HG03460 (cell line): ENCODE measurements around the gene LHFPL4.

Source experiments
- ATAC-seq: cut with Tn5 transposase; IDR thresholded peaks from one replicate; pipeline ENCODE4 v1.9.1; 2021; ENCODE audit not compliant: unreplicated experiment

The LHFPL4 gene

GRCh38 chr3:9476935-9477334 lies 76.7 kb downstream of the LHFPL4 start:
- ATAC-seq = no peak

- ATAC-seq = no peak
Measured at GRCh38 chr3:9474482-9474881, 79.1 kb downstream of the LHFPL4 start.

GRCh38 chr3:9473496-9474065 lies 80.0 kb downstream of the LHFPL4 start:
- no peak for ATAC-seq

GRCh38 chr3:9469986-9470385 lies 83.6 kb downstream of the LHFPL4 start:
- no peak for ATAC-seq

GRCh38 chr3:9468460-9468859 lies 85.2 kb downstream of the LHFPL4 start:
- no peak for ATAC-seq

GRCh38 chr3:9467451-9467850 lies 86.2 kb downstream of the LHFPL4 start:
- no peak for ATAC-seq

GRCh38 chr3:9455596-9456131 lies 98.0 kb downstream of the LHFPL4 start:
- ATAC-seq = no peak

- no peak for ATAC-seq
Measured at GRCh38 chr3:9452417-9452816, 101.2 kb downstream of the LHFPL4 start.

GRCh38 chr3:9450991-9451390 lies 102.6 kb downstream of the LHFPL4 start:
- ATAC-seq = no peak

- ATAC-seq = no peak
Measured at GRCh38 chr3:9450126-9450525, 103.5 kb downstream of the LHFPL4 start.

- no peak for ATAC-seq
Measured at GRCh38 chr3:9448643-9449042, 105.0 kb downstream of the LHFPL4 start.
